Activated CD4-positive, alpha-beta T cell treated with anti-CD3 and anti-CD28 coated beads, Interleukin-2, amount 50 U/mL, for 16 hours (primary cell): ENCODE results near the gene NOS1AP.

Experiments
- DNase-seq: peaks from one replicate; pipeline ENCODE4 v3.0.0-alpha.2; 2020

NOS1AP gene

GRCh38 chr1:162265983-162266382, 196.5 kb downstream of the NOS1AP start:
- DNase-seq: no peak

GRCh38 chr1:162270016-162270770, 200.7 kb downstream of the NOS1AP start:
- no peak for DNase-seq

- DNase-seq: no peak
These were observed 202.5 kb downstream of the NOS1AP start for GRCh38 chr1:162271972-162272371.

GRCh38 chr1:162272419-162272818, 202.9 kb downstream of the NOS1AP start:
- DNase-seq: no peak

- DNase-seq: no peak
These were observed 206.2 kb downstream of the NOS1AP start for GRCh38 chr1:162275622-162276175.

- peak; percentile 8 for DNase-seq
These were observed 207.0 kb downstream of the NOS1AP start for GRCh38 chr1:162276493-162276892.

GRCh38 chr1:162279136-162279498, 209.6 kb downstream of the NOS1AP start:
- DNase-seq: no peak

GRCh38 chr1:162281426-162281825, 211.9 kb downstream of the NOS1AP start:
- DNase-seq: no peak

GRCh38 chr1:162283657-162284056, 214.2 kb downstream of the NOS1AP start:
- DNase-seq: no peak

GRCh38 chr1:162284206-162284955, 214.9 kb downstream of the NOS1AP start:
- no peak for DNase-seq

- no peak for DNase-seq
These were observed 215.7 kb downstream of the NOS1AP start for GRCh38 chr1:162285149-162285561.

GRCh38 chr1:162291000-162291399, 221.5 kb downstream of the NOS1AP start:
- DNase-seq: no peak

GRCh38 chr1:162292422-162292849, 222.9 kb downstream of the NOS1AP start:
- DNase-seq: no peak

GRCh38 chr1:162293073-162293692, 223.7 kb downstream of the NOS1AP start:
- DNase-seq: no peak

- DNase-seq: no peak
These were observed 224.5 kb downstream of the NOS1AP start for GRCh38 chr1:162294015-162294414.

- no peak for DNase-seq
These were observed 227.7 kb downstream of the NOS1AP start for GRCh38 chr1:162297208-162297607.

GRCh38 chr1:162298266-162298665, 228.8 kb downstream of the NOS1AP start:
- no peak for DNase-seq

GRCh38 chr1:162299018-162299417, 229.5 kb downstream of the NOS1AP start:
- no peak for DNase-seq

- no peak for DNase-seq
These were observed 230.8 kb downstream of the NOS1AP start for GRCh38 chr1:162300057-162300917.

- no peak for DNase-seq
These were observed 232.2 kb downstream of the NOS1AP start for GRCh38 chr1:162301696-162302095.

- DNase-seq: no peak
These were observed 233.0 kb downstream of the NOS1AP start for GRCh38 chr1:162302306-162303003.

- no peak for DNase-seq
These were observed 233.5 kb downstream of the NOS1AP start for GRCh38 chr1:162303004-162303344.
